ENCODE data around the gene ZMYND8.

- TF ChIP-seq CTCF (IDR thresholded peaks at IDR 0.05) (no peak), POLR2A (IDR thresholded peaks at IDR 0.05) (no peak)
These were observed 50.8 kb downstream of the ZMYND8 start for GRCh38 chr20:47305667-47306066.
